B cell (primary cell): ENCODE measurements around the gene NDFIP1. TPM values are rescaled to one million over a fixed set of nuclear protein-coding genes. Genes with fewer than 3 reads are reported as not detected.

Experiments
- ATAC-seq: fragments of 200-7000 bp; cut with Tn5 transposase; one replicate; pipeline ENCODE4 v1.10.0; 2021; ENCODE audit warnings: low read depth, mild to moderate bottlenecking, moderate number of reproducible peaks, moderate library complexity
- CTCF ChIA-PET: fragments of 350-600 bp; sonication (Branson Sonifier 250); formaldehyde crosslinking; loops from one replicate; lab custom pipeline; 2021; ENCODE audit warnings: antibody characterized with exemption, inconsistent platforms; lab: Charles Lee
- POLR2A ChIA-PET: fragments of 350-600 bp; sonication (Branson Sonifier 250); formaldehyde crosslinking; loops from one replicate; lab custom pipeline; 2021; ENCODE audit warnings: antibody characterized with exemption; lab: Charles Lee
- DNase-seq: peaks from one replicate; pipeline ENCODE4 v3.0.0; 2013
- H2AFZ ChIP-seq: 2 replicates; pipeline ENCODE4 v1.6.1; 2012; ENCODE audit warnings: mild to moderate bottlenecking, low read depth, low read length; ENCODE audit not compliant: insufficient read depth, poor library complexity, severe bottlenecking
- H3K27ac ChIP-seq, 2 donors: 1 replicate in 1 of 2; 2 replicates in 1 of 2; pipeline ENCODE4 v1.5.1; 2012 to 2013; ENCODE audit warnings: low read length in 2 of 2, mild to moderate bottlenecking in 2 of 2, moderate library complexity in 1 of 2
- H3K27me3 ChIP-seq, 4 experiments: fragments of 200-600 bp in 1 of 4; sonication (generic) in 1 of 4; replicated peaks in 1 of 4; 1 replicate in 2 of 4; 2 replicates in 2 of 4; pipeline versions ENCODE4 v1.6.1 to v1.7.0; 2013 to 2016; ENCODE audit warnings: low read length in 3 of 4, mild to moderate bottlenecking in 2 of 4, mixed read lengths in 1 of 4, moderate library complexity in 1 of 4; ENCODE audit not compliant: insufficient read depth in 4 of 4, control insufficient read depth in 3 of 4; ENCODE audit errors: control extremely low read depth in 1 of 4
- H3K36me3 ChIP-seq, 2 experiments: replicated peaks in 1 of 2; 1 replicate in 1 of 2; 2 replicates in 1 of 2; pipeline versions ENCODE4 v1.6.1 to v1.7.1; 2013; ENCODE audit warnings: low read length in 1 of 2; ENCODE audit not compliant: insufficient read depth in 2 of 2, control insufficient read depth in 1 of 2; ENCODE audit errors: control extremely low read depth in 1 of 2, extremely low read depth in 1 of 2
- H3K4me1 ChIP-seq, 2 donors: fragments of 200-600 bp in 1 of 2; sonication (generic) in 1 of 2; 1 replicate in 1 of 2; 2 replicates in 1 of 2; pipeline versions ENCODE4 v1.5.1 to v1.6.1; 2013 to 2017; ENCODE audit warnings: low read length in 2 of 2; ENCODE audit not compliant: control insufficient read depth in 2 of 2, insufficient read depth in 2 of 2
- H3K4me2 ChIP-seq: replicated peaks from 2 replicates; pipeline ENCODE3; 2012; ENCODE audit warnings: mild to moderate bottlenecking, low read depth, low read length; ENCODE audit not compliant: poor library complexity, severe bottlenecking
- H3K4me3 ChIP-seq, 5 experiments: fragments of 200-600 bp in 1 of 5; sonication (generic) in 1 of 5; 1 replicate in 3 of 5; 2 replicates in 2 of 5; pipeline versions ENCODE4 v1.5.1 to v1.7.0; 2011 to 2016; ENCODE audit warnings: low read length in 4 of 5, mild to moderate bottlenecking in 4 of 5, low read depth in 2 of 5, control low read depth in 1 of 5, moderate library complexity in 1 of 5; ENCODE audit not compliant: insufficient read depth in 1 of 5; ENCODE audit errors: control extremely low read depth in 1 of 5, extremely low read depth in 1 of 5
- H3K79me2 ChIP-seq: fragments of 200-600 bp; sonication (generic); one replicate; pipeline ENCODE4 v1.6.0; 2016; ENCODE audit warnings: low read length; ENCODE audit not compliant: control insufficient read depth, insufficient read depth
- H3K9ac ChIP-seq: fragments of 200-600 bp; sonication (generic); 2 replicates; pipeline ENCODE4 v1.6.1; 2017; ENCODE audit warnings: mild to moderate bottlenecking, low read length, moderate library complexity
- H3K9me3 ChIP-seq, 3 donors: one replicate each; pipeline versions ENCODE4 v1.6.1 to v1.7.1; 2013; ENCODE audit warnings: low read length in 2 of 3; ENCODE audit not compliant: control insufficient read depth in 2 of 3, insufficient read depth in 1 of 3; ENCODE audit errors: control extremely low read depth in 1 of 3
- H4K20me1 ChIP-seq: 2 replicates; pipeline ENCODE4 v1.6.0; 2012; ENCODE audit warnings: mild to moderate bottlenecking, low read length; ENCODE audit not compliant: insufficient read depth, control insufficient read depth, poor library complexity, severe bottlenecking
- H3K27ac Mint-ChIP-seq: one replicate; pipeline ENCODE4 v1.8.0; 2021; ENCODE audit warnings: mixed read lengths
- H3K27me3 Mint-ChIP-seq: one replicate; pipeline ENCODE4 v1.8.0; 2021; ENCODE audit warnings: mixed read lengths
- H3K4me1 Mint-ChIP-seq: one replicate; pipeline ENCODE4 v1.8.0; 2021; ENCODE audit warnings: mixed read lengths
- H3K4me3 Mint-ChIP-seq: one replicate; pipeline ENCODE4 v1.8.0; 2021; ENCODE audit warnings: mixed read lengths
- H3K9me3 Mint-ChIP-seq: one replicate; pipeline ENCODE4 v1.8.0; 2022; ENCODE audit warnings: mixed read lengths; ENCODE audit not compliant: insufficient read depth
- EZH2 ChIP-seq: IDR thresholded peaks from 2 replicates; pipeline ENCODE4 v1.6.1; 2012; ENCODE audit warnings: borderline replicate concordance, low read depth, mild to moderate bottlenecking, moderate library complexity, low read length; ENCODE audit not compliant: insufficient read depth, poor library complexity, severe bottlenecking
- WGBS: methylation state at CpG from one replicate; pipeline ENCODE4 v1.1.5; 2013; ENCODE audit warnings: missing lambda C conversion rate; ENCODE audit not compliant: insufficient coverage; 5-methylcytosine and 5-hydroxymethylcytosine counted together
- intact Hi-C: fragments of 100-400 bp; cut with micrococcal nuclease; formaldehyde crosslinking; loops from one replicate; pipeline ENCODE4 v1.10.0; 2022
- polyA plus RNA-seq: library from polyadenylated mRNA; depleted of rRNA; stranded (reverse); fragments of >200 nt; gene quantifications from 2 replicates; pipeline ENCODE4 v1.2.3, GENCODE V29; 2012
- total RNA-seq, 2 donors: library from RNA; stranded (reverse); fragments of 120-200 nt in 1 of 2; gene quantifications; 1 replicate in 1 of 2; 2 replicates in 1 of 2; pipeline versions ENCODE4 v1.2.3 to v1.2.4, GENCODE V29; 2013 to 2022
- TF ChIP-seq, protein P1 (sequence below): fragments of 200-600 bp; IDR thresholded peaks from one replicate; pipeline ENCODE4 v1.8.0; 2022; ENCODE audit warnings: antibody characterized with exemption, mild to moderate bottlenecking

NDFIP1 gene
- total and polyA plus RNA-seq, 2 donors (not counting 1 experiment from before 2014, with no cell fraction given), result 10.6 to 34.6 TPM

- CTCF ChIA-PET, result interaction anchor here (1.0 kb wide), 1 partner anchor 14 kb away, joined by 3 read pairs; no protein-coding TSS in a partner anchor
- peaks cover 6% of the 10 kb centered on the region for H3K79me2 ChIP-seq
- Mint-ChIP-seq H3K27me3 (no peaks in the 10 kb centered on the region), H3K9me3 (no peaks in the 10 kb centered on the region), H3K4me3 (no peak overlapping the region), H3K27ac (no peak overlapping the region), H3K4me1 (peaks cover 4% of the 10 kb centered on the region)
- no peak overlapping the region for H3K27ac ChIP-seq
- H3K9ac ChIP-seq, result no peak overlapping the region
- peaks cover 4 to 5% of the 10 kb centered on the region in 2 donors for H3K4me1 ChIP-seq
- H4K20me1 ChIP-seq, result peaks cover 6% of the 10 kb centered on the region
- intact Hi-C loops, result no loop called here
- WGBS, result 100% methylated on average over 3 of the region's 3 CpGs
- H3K27me3 ChIP-seq, result no peaks in the 10 kb centered on the region
- no peaks in the 10 kb centered on the region for H3K9me3 ChIP-seq
- H2AFZ ChIP-seq, result no peak overlapping the region
- H3K4me2 ChIP-seq, result no peak overlapping the region
- H3K4me3 ChIP-seq, result no peak overlapping the region
- ATAC-seq, result no peak
- TF ChIP-seq, protein P1, sequence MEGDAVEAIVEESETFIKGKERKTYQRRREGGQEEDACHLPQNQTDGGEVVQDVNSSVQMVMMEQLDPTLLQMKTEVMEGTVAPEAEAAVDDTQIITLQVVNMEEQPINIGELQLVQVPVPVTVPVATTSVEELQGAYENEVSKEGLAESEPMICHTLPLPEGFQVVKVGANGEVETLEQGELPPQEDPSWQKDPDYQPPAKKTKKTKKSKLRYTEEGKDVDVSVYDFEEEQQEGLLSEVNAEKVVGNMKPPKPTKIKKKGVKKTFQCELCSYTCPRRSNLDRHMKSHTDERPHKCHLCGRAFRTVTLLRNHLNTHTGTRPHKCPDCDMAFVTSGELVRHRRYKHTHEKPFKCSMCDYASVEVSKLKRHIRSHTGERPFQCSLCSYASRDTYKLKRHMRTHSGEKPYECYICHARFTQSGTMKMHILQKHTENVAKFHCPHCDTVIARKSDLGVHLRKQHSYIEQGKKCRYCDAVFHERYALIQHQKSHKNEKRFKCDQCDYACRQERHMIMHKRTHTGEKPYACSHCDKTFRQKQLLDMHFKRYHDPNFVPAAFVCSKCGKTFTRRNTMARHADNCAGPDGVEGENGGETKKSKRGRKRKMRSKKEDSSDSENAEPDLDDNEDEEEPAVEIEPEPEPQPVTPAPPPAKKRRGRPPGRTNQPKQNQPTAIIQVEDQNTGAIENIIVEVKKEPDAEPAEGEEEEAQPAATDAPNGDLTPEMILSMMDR, result no peak
- no peak for TF ChIP-seq EZH2
- peaks cover 1 to 27% of the 10 kb centered on the region in 2 experiments for H3K36me3 ChIP-seq
- DNase-seq, result no peak
- POLR2A ChIA-PET, result no interaction called here
Measured at GRCh38 chr5:142132916-142133315, 24.3 kb downstream of the NDFIP1 start.

GRCh38 chr5:142133330-142134206 lies 25.0 kb downstream of the NDFIP1 start:
- Mint-ChIP-seq H3K27ac (no peak overlapping the region), H3K4me3 (no peak overlapping the region), H3K4me1 (peaks cover 1% of the 10 kb centered on the region), H3K27me3 (no peaks in the 10 kb centered on the region), H3K9me3 (no peaks in the 10 kb centered on the region)
- WGBS, result 92% methylated on average over 2 of the region's 3 CpGs
- H3K4me2 ChIP-seq, result no peak overlapping the region
- H3K4me1 ChIP-seq, result peaks cover 4 to 5% of the 10 kb centered on the region in 2 donors
- H3K27ac ChIP-seq, result no peak overlapping the region
- peaks cover 6% of the 10 kb centered on the region for H4K20me1 ChIP-seq
- H3K9me3 ChIP-seq, result no peaks in the 10 kb centered on the region
- CTCF ChIA-PET, result interaction anchor here (0.7 to 1.0 kb wide), 3 partner anchors 10 to 14 kb away, joined by 3 read pairs; no protein-coding TSS in a partner anchor
- no peak overlapping the region for H2AFZ ChIP-seq
- ATAC-seq, result no peak
- TF ChIP-seq, protein P1, result no peak
- TF ChIP-seq EZH2, result no peak
- peaks cover 1 to 32% of the 10 kb centered on the region in 2 experiments for H3K36me3 ChIP-seq
- DNase-seq, result no peak
- H3K9ac ChIP-seq, result no peak overlapping the region
- intact Hi-C loops, result no loop called here
- H3K79me2 ChIP-seq, result no peaks in the 10 kb centered on the region
- no peaks in the 10 kb centered on the region for H3K27me3 ChIP-seq
- H3K4me3 ChIP-seq, result no peak overlapping the region
- POLR2A ChIA-PET, result no interaction called here
